GM18505 (cell line): ENCODE data around the gene BATF3.

Source experiments
- ATAC-seq: cut with Tn5 transposase; IDR thresholded peaks from one replicate; pipeline ENCODE4 v1.9.1; 2021; ENCODE audit not compliant: unreplicated experiment
- POLR2A ChIP-seq: IDR thresholded peaks from 4 replicates; pipeline ENCODE4 v1.6.1; 2011; ENCODE audit warnings: borderline replicate concordance; ENCODE audit not compliant: insufficient read depth, insufficient read length; ENCODE audit errors: extremely low read depth

BATF3 gene

DNA sequence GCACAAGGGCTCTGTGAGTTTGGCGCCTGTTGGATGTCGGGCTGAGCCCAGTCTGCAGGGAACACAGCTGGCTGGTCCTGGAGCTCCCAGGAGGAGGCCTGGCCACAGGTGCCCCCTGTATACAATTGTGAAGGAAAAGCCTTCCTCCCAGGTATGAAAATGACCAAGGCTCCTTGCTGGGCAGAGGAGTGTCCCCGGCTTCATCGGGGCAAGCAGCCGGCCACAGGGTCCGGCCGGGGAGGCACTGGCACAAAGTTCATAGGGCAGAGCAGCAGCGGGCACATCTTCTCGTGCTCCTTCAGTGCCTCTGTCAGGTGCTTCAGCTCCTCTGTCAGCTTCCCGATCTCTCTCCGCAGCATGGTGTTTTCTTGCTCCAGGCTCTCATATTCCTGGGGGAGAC is 13.0 kb downstream of the BATF3 start:
- no peak for ATAC-seq
- no peak for TF ChIP-seq POLR2A

- no peak for TF ChIP-seq POLR2A
- no peak for ATAC-seq
Observed at GRCh38 chr1:212686069-212686468, 13.6 kb downstream of the BATF3 start.

GRCh38 chr1:212685429-212685828 is 14.2 kb downstream of the BATF3 start:
- no peak for ATAC-seq
- no peak for TF ChIP-seq POLR2A

DNA sequence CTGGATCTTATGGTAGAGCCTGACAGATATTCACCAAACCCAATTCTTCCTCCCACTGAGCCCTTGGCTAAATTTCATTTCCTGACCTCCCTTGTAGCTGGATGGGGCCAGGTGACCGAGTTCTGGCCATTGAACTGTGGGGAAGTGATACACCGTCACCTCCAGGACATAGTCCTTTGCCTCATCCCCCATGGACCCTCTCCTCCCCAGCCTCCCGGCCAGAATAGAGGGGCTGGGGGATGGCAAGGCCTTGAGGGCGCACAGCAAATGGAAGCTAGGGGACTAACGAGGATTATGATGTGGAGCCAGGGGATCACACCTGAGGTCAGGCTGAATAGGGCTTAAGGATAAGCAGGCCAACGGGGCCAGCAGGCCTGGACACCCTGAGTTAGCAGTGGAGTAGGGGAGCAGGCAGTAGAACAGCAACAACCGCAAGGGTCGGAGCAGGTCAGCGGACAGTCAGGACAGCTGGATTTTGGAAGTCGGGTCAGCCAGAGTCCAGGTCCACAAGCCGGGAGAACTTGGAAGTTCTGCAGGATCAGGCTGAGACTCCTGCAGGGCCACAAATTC is 15.0 kb downstream of the BATF3 start:
- TF ChIP-seq POLR2A = peak; percentile 6
- ATAC-seq = no peak

GRCh38 chr1:212684076-212684475 is 15.6 kb downstream of the BATF3 start:
- ATAC-seq = no peak
- no peak for TF ChIP-seq POLR2A

GRCh38 chr1:212683357-212683722 is 16.3 kb downstream of the BATF3 start:
- peak; percentile 78 for TF ChIP-seq POLR2A
- peak; percentile 65 for ATAC-seq

DNA sequence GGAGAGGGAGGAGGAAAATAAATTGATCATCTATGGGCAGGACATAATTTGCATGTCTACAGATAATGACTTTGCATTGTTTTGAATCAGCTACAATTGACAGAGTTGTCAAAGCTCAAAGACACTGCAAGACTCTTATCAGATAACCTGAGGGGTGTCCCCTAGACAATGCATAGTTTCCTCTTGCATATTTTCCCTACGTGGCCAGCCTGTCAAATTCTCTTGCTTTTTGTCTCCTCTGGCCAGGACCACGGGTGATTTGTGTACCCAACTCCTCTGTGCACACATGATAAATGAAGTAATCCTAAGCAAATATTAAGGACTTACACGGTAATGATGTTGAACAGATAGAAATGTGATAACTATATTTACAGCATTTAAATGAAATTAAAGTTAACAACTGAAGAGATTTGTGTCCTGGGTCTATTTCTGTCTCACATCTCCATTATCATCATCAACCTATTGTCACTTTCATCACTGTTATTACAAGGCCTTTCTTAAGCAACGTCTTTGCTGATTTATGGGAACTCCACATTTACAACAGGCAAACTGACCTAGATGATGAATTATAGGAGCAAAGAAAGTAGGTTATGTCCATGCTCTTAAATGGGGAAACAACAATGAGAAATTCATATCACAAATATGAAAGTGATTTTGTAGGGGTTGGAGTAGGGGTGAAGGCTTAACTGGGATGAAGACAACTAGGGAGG is 18.8 kb downstream of the BATF3 start:
- no peak for TF ChIP-seq POLR2A
- no peak for ATAC-seq

DNA sequence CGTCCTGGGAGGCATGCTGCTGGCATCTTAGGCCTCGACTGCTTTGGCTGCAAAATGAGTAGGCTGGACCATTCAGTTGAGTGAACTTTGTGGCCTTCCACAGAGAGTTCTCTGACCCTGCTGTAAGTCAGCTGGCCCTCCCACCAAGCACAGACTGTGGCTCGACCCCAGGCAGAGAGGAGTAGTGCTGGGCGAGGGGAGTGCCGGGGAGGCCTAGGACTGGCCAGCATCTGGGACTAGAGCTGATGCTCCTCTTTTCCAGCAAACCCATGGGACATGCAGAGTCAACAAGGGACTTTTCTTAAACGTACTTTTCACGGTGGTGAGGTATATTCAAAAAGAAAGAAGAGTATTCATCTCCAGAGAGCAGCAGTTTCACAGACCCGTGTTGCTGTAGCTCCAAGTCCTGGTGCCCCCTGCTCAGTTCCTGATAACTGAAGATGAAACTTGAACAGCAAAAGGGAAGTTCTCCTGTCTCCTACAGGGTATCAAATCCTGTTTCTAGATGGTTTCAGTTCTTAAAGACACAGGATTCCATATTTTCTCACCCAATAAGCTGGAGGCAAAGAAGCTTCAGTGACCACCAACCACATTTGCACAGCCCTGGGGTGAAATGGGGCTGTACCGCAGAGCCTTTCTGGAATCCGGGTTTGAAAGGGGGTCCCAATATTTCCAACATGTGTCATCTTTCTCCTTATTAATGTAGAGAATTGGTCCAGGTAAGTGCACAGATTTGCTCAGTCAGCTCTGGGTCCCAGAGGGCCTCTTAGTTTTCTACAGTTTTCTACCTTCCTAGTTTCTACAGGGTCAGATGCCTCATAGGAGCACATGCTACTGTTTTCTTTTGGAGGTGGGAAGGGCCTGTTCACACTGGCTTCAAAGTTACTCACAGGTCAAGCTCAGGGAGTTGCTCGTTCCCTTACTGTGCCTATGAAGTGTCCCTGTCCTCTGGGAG is 20.9 kb downstream of the BATF3 start:
- peak; percentile 61 for ATAC-seq

DNA sequence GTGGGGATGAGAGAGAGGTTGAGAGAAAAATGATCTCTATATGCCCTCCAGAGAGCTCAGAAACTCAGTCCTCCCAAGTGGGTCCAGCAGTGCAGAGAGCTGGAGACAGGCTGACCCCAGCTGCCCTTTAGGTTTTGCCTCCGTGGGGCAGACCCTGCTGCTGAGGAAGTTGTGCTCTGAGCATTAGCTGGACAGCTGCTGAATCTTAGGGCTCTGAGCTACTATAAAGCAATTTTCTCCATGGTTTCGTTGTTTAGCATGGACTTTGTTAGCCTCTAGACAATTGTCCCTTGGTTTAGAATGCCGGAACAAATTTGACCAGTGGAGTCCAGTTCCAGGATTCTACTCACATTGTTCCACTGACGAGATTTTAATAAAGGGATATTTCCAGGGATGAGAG is 22.1 kb downstream of the BATF3 start:
- no peak for ATAC-seq
- no peak for TF ChIP-seq POLR2A

More for the DNA sequence above, 20.9 kb downstream of the BATF3 start:
- TF ChIP-seq POLR2A = peak; percentile 42

- no peak for ATAC-seq
- TF ChIP-seq POLR2A = no peak
Observed at GRCh38 chr1:212677136-212677535, 22.5 kb downstream of the BATF3 start.

GRCh38 chr1:212675675-212676074 is 24.0 kb downstream of the BATF3 start:
- TF ChIP-seq POLR2A = no peak
- ATAC-seq = no peak

DNA sequence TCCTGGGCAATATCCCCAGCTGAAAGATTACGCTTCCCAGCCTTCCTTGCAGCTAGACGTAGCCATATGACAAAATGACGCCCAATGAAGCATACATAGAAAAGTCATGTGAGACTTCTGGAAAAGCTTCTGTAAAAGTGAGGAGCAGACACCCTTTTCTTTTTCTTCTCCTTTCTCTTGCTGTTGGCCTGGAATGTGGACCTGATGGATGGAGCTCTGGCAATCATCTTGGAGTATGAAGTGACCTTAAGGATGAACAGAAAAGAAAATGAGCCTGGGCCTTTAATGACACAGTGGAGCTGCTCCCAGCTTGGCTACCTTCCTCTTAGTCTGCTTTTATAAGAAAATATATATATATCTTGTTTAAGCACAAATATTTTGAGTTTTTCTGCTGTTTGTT is 24.8 kb downstream of the BATF3 start:
- no peak for ATAC-seq
- TF ChIP-seq POLR2A = no peak

DNA sequence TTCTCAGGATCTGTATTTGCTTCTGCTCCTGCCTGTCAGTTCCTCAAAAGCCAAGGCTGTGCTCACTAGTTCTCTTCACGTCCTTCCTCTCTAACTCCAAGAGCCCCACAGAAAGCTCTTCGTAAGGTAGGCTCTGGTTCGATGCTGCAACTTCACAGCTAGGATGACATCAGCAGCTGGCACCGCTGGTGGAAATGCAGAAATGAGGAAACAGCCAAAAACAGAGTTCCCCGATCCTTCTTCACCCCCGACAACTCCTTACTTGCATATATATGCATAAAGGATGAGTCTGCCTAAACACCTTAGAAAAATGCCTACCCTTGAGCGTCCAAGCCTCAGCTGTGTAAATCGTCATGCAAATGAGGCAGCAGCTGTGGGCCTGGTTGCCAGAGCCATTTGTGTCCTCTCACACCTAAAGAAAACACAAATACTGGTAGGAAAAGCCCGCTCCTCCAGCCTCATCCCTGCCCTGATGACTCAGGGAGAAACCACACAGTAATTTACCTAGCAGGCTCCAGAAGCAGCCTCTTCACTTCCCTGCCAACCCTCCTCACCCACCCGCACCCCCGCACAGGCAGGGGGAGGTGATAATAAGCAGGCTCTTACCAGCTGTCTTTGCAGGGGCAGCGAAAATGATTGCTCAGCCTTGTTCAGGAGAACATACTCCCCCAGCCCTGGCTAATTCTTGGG is 28.2 kb downstream of the BATF3 start:
- TF ChIP-seq POLR2A = no peak
- no peak for ATAC-seq

DNA sequence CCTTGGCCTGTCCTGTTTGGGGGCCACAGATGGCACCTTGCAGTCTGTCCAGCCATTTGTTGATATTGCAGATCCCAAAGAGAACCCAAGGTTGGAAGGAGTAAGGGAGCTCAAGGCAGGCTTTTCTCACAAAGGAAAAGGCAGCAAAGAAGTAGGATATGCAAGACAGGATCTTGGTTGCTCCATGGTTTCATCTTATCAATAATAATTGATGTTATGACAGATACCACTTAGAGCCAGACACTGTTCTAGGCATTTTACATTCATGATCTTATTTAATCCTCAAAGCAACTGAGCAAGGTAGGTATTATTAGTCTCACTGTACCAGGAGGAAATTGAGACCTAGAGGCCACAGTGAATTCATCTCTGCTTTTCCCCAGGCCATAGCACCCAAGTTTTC is 28.8 kb downstream of the BATF3 start:
- no peak for TF ChIP-seq POLR2A
- ATAC-seq = no peak

- TF ChIP-seq POLR2A = no peak
- ATAC-seq = no peak
Observed at GRCh38 chr1:212670301-212670700, 29.3 kb downstream of the BATF3 start.
